WTC11 (cell line): Measurements from ENCODE around the gene CDK4. TPM values are rescaled to one million over a fixed set of nuclear protein-coding genes. Genes with fewer than 3 reads are reported as not detected.

Experiments used
- ATAC-seq: fragments of 200-7000 bp; cut with Tn5 transposase; 2 replicates; pipeline ENCODE4 v1.10.0; 2021; ENCODE audit warnings: mild to moderate bottlenecking, moderate library complexity
- CTCF ChIA-PET: fragments of 300-600 bp; sonication (Branson Sonifier 250); formaldehyde crosslinking; loops from one replicate; lab custom pipeline; 2021; ENCODE audit warnings: antibody characterized with exemption; lab: Charles Lee
- POLR2A ChIA-PET: fragments of 350-600 bp; sonication (Branson Sonifier 250); formaldehyde crosslinking; loops from one replicate; lab custom pipeline; 2021; ENCODE audit warnings: antibody characterized with exemption; lab: Charles Lee
- DNase-seq: peaks from one replicate; pipeline ENCODE4 v3.0.0; 2021; ENCODE audit warnings: low spot score
- H3K27ac Mint-ChIP-seq: 2 replicates; pipeline ENCODE4 v1.8.0; 2021; ENCODE audit warnings: mixed read lengths
- H3K27me3 Mint-ChIP-seq: 2 replicates; pipeline ENCODE4 v1.8.0; 2021; ENCODE audit warnings: low read depth, mild to moderate bottlenecking, moderate library complexity, mixed read lengths
- H3K36me3 Mint-ChIP-seq: 2 replicates; pipeline ENCODE4 v1.8.0; 2021; ENCODE audit warnings: mixed read lengths
- H3K4me1 Mint-ChIP-seq: 2 replicates; pipeline ENCODE4 v1.8.0; 2022; ENCODE audit warnings: mixed read lengths
- H3K4me3 Mint-ChIP-seq: 2 replicates; pipeline ENCODE4 v1.8.0; 2021; ENCODE audit warnings: mild to moderate bottlenecking, moderate library complexity, mixed read lengths
- H3K9me3 Mint-ChIP-seq: 2 replicates; pipeline ENCODE4 v1.8.0; 2021; ENCODE audit warnings: mixed read lengths
- ELF4 ChIP-seq: sonication (generic); formaldehyde crosslinking; IDR thresholded peaks from 2 replicates; pipeline ENCODE4 v1.8.1; 2022; ENCODE audit warnings: low read depth, mild to moderate bottlenecking, moderate library complexity, missing genetic modification reagents
- FOXJ3 ChIP-seq: sonication (generic); formaldehyde crosslinking; IDR thresholded peaks from 2 replicates; pipeline ENCODE4 v1.9.0; 2021; ENCODE audit warnings: missing genetic modification reagents, mild to moderate bottlenecking, borderline replicate concordance
- FOXP1 ChIP-seq: sonication (generic); formaldehyde crosslinking; IDR thresholded peaks from 2 replicates; pipeline ENCODE4 v1.8.0; 2022; ENCODE audit warnings: missing genetic modification reagents, mild to moderate bottlenecking, moderate library complexity, borderline replicate concordance
- KAT7 ChIP-seq: sonication (generic); formaldehyde crosslinking; IDR thresholded peaks from 2 replicates; pipeline ENCODE4 v1.8.1; 2023; ENCODE audit warnings: missing genetic modification reagents, mild to moderate bottlenecking, borderline replicate concordance
- PRRX2 ChIP-seq: fragments of 250-450 bp; sonication (Bioruptor Pico); IDR thresholded peaks from 2 replicates; pipeline ENCODE4 v1.8.0; 2021; ENCODE audit warnings: mild to moderate bottlenecking
- RELA ChIP-seq: sonication (generic); formaldehyde crosslinking; IDR thresholded peaks from 2 replicates; pipeline ENCODE4 v1.8.1; 2022; ENCODE audit warnings: missing genetic modification reagents, mild to moderate bottlenecking, borderline replicate concordance
- SOX15 ChIP-seq: fragments of 250-450 bp; sonication (Bioruptor Pico); IDR thresholded peaks from 2 replicates; pipeline ENCODE4 v1.9.0; 2021; ENCODE audit warnings: mild to moderate bottlenecking
- total RNA-seq: library from RNA; stranded (reverse); gene quantifications from 3 replicates; pipeline ENCODE4 v1.2.3, GENCODE V29; 2021
- TF ChIP-seq, protein P1 (sequence below): sonication (generic); formaldehyde crosslinking; IDR thresholded peaks from 2 replicates; pipeline ENCODE4 v1.8.1; 2023; ENCODE audit warnings: mild to moderate bottlenecking, missing genetic modification reagents, borderline replicate concordance
- TF ChIP-seq, protein P2 (sequence below): sonication (generic); formaldehyde crosslinking; IDR thresholded peaks from 2 replicates; pipeline ENCODE4 v1.8.0; 2023; ENCODE audit warnings: missing genetic modification reagents, mild to moderate bottlenecking, borderline replicate concordance
- TF ChIP-seq, protein P3 (sequence below): sonication (generic); formaldehyde crosslinking; conservative IDR thresholded peaks from 2 replicates; pipeline ENCODE4 v1.8.1; 2023; ENCODE audit warnings: mild to moderate bottlenecking, low read depth, missing genetic modification reagents, moderate library complexity
- TF ChIP-seq, protein P4 (sequence below): fragments of 250-450 bp; sonication (Bioruptor Pico); IDR thresholded peaks from 2 replicates; pipeline ENCODE4 v1.9.0; 2021; ENCODE audit warnings: mild to moderate bottlenecking, borderline replicate concordance

Gene CDK4
- total RNA-seq, 1 experiment from 2014 or later = 152 TPM

DNA sequence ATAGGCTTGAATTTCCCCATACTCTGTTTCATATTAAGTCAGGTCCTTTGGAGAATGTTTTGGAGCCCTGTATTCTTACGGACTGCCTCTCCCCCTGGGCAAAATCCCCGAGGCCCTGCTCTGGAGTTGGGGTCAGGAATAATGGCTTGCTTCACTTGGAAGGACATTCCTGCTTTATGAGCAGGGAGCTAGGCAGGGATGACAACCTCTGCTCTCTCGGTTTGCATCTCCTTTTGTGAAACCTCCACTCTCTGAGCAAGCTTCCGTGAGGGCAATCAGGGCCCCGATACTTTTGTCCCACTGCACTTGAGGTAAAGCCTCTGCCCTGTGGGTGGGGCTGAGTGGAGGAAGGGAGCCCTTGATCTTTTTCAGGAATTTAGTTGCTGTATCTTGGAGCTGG is 38.9 kb downstream of the CDK4 start (continued):
- TF ChIP-seq, protein P1, sequence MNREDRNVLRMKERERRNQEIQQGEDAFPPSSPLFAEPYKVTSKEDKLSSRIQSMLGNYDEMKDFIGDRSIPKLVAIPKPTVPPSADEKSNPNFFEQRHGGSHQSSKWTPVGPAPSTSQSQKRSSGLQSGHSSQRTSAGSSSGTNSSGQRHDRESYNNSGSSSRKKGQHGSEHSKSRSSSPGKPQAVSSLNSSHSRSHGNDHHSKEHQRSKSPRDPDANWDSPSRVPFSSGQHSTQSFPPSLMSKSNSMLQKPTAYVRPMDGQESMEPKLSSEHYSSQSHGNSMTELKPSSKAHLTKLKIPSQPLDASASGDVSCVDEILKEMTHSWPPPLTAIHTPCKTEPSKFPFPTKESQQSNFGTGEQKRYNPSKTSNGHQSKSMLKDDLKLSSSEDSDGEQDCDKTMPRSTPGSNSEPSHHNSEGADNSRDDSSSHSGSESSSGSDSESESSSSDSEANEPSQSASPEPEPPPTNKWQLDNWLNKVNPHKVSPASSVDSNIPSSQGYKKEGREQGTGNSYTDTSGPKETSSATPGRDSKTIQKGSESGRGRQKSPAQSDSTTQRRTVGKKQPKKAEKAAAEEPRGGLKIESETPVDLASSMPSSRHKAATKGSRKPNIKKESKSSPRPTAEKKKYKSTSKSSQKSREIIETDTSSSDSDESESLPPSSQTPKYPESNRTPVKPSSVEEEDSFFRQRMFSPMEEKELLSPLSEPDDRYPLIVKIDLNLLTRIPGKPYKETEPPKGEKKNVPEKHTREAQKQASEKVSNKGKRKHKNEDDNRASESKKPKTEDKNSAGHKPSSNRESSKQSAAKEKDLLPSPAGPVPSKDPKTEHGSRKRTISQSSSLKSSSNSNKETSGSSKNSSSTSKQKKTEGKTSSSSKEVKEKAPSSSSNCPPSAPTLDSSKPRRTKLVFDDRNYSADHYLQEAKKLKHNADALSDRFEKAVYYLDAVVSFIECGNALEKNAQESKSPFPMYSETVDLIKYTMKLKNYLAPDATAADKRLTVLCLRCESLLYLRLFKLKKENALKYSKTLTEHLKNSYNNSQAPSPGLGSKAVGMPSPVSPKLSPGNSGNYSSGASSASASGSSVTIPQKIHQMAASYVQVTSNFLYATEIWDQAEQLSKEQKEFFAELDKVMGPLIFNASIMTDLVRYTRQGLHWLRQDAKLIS = no peak
- no peak for TF ChIP-seq ELF4 (CRISPR knock-in tag)
- TF ChIP-seq RELA (CRISPR knock-in tag) = no peak
- no peak for TF ChIP-seq KAT7
- TF ChIP-seq FOXJ3 (CRISPR knock-in tag) = no peak
- TF ChIP-seq PRRX2 (CRISPR knock-in tag) = no peak
- TF ChIP-seq, protein P2, sequence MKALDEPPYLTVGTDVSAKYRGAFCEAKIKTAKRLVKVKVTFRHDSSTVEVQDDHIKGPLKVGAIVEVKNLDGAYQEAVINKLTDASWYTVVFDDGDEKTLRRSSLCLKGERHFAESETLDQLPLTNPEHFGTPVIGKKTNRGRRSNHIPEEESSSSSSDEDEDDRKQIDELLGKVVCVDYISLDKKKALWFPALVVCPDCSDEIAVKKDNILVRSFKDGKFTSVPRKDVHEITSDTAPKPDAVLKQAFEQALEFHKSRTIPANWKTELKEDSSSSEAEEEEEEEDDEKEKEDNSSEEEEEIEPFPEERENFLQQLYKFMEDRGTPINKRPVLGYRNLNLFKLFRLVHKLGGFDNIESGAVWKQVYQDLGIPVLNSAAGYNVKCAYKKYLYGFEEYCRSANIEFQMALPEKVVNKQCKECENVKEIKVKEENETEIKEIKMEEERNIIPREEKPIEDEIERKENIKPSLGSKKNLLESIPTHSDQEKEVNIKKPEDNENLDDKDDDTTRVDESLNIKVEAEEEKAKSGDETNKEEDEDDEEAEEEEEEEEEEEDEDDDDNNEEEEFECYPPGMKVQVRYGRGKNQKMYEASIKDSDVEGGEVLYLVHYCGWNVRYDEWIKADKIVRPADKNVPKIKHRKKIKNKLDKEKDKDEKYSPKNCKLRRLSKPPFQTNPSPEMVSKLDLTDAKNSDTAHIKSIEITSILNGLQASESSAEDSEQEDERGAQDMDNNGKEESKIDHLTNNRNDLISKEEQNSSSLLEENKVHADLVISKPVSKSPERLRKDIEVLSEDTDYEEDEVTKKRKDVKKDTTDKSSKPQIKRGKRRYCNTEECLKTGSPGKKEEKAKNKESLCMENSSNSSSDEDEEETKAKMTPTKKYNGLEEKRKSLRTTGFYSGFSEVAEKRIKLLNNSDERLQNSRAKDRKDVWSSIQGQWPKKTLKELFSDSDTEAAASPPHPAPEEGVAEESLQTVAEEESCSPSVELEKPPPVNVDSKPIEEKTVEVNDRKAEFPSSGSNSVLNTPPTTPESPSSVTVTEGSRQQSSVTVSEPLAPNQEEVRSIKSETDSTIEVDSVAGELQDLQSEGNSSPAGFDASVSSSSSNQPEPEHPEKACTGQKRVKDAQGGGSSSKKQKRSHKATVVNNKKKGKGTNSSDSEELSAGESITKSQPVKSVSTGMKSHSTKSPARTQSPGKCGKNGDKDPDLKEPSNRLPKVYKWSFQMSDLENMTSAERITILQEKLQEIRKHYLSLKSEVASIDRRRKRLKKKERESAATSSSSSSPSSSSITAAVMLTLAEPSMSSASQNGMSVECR (CRISPR knock-in tag) = no peak
- TF ChIP-seq, protein P3, sequence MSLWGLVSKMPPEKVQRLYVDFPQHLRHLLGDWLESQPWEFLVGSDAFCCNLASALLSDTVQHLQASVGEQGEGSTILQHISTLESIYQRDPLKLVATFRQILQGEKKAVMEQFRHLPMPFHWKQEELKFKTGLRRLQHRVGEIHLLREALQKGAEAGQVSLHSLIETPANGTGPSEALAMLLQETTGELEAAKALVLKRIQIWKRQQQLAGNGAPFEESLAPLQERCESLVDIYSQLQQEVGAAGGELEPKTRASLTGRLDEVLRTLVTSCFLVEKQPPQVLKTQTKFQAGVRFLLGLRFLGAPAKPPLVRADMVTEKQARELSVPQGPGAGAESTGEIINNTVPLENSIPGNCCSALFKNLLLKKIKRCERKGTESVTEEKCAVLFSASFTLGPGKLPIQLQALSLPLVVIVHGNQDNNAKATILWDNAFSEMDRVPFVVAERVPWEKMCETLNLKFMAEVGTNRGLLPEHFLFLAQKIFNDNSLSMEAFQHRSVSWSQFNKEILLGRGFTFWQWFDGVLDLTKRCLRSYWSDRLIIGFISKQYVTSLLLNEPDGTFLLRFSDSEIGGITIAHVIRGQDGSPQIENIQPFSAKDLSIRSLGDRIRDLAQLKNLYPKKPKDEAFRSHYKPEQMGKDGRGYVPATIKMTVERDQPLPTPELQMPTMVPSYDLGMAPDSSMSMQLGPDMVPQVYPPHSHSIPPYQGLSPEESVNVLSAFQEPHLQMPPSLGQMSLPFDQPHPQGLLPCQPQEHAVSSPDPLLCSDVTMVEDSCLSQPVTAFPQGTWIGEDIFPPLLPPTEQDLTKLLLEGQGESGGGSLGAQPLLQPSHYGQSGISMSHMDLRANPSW = no peak

DNA sequence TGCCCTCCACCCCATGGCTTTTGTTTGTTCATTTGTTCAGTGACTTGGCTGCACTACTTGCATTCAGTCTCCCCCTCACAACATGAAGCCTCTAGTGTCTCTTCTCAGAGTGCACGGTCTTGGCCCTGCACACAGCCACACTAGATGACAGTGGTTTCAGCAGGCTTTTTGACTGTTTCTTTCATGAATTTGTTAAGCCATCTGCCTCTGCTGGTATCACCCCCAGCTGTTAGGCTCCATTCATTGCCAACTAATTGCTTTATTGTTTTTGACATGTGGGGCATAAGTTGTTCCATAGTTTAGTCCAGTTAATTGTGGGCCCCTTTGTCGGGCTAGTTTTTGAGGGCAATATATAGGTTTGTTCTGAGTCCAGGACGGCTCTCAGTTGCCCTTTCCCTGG is 39.4 kb downstream of the CDK4 start:
- H3K36me3 Mint-ChIP-seq = no peaks in the 10 kb centered on the region; the same call in none of the 2 replicates
- TF ChIP-seq, protein P1 = no peak
- TF ChIP-seq FOXJ3 (CRISPR knock-in tag) (no peak), FOXP1 (CRISPR knock-in tag) (no peak), SOX15 (CRISPR knock-in tag) (no peak), KAT7 (no peak)
- TF ChIP-seq, protein P3 = no peak
- TF ChIP-seq, protein P4, sequence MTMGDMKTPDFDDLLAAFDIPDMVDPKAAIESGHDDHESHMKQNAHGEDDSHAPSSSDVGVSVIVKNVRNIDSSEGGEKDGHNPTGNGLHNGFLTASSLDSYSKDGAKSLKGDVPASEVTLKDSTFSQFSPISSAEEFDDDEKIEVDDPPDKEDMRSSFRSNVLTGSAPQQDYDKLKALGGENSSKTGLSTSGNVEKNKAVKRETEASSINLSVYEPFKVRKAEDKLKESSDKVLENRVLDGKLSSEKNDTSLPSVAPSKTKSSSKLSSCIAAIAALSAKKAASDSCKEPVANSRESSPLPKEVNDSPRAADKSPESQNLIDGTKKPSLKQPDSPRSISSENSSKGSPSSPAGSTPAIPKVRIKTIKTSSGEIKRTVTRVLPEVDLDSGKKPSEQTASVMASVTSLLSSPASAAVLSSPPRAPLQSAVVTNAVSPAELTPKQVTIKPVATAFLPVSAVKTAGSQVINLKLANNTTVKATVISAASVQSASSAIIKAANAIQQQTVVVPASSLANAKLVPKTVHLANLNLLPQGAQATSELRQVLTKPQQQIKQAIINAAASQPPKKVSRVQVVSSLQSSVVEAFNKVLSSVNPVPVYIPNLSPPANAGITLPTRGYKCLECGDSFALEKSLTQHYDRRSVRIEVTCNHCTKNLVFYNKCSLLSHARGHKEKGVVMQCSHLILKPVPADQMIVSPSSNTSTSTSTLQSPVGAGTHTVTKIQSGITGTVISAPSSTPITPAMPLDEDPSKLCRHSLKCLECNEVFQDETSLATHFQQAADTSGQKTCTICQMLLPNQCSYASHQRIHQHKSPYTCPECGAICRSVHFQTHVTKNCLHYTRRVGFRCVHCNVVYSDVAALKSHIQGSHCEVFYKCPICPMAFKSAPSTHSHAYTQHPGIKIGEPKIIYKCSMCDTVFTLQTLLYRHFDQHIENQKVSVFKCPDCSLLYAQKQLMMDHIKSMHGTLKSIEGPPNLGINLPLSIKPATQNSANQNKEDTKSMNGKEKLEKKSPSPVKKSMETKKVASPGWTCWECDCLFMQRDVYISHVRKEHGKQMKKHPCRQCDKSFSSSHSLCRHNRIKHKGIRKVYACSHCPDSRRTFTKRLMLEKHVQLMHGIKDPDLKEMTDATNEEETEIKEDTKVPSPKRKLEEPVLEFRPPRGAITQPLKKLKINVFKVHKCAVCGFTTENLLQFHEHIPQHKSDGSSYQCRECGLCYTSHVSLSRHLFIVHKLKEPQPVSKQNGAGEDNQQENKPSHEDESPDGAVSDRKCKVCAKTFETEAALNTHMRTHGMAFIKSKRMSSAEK = no peak

More for the DNA sequence above, 39.4 kb downstream of the CDK4 start:
- no peak overlapping the region for H3K4me3 Mint-ChIP-seq
- ATAC-seq = no peak
- POLR2A ChIA-PET = no interaction called here
- CTCF ChIA-PET = interaction anchor here (1.9 kb wide), 2 partner anchors 13 to 80 kb away, joined by 5 to 13 read pairs; partner anchors contain the start of gene B4GALNT1
- DNase-seq = no peak
- H3K27me3 Mint-ChIP-seq = no peaks in the 10 kb centered on the region
- no peak overlapping the region for H3K27ac Mint-ChIP-seq
- H3K9me3 Mint-ChIP-seq = peaks cover 7% of the 10 kb centered on the region; the same call in 1 of the 2 replicates
- H3K4me1 Mint-ChIP-seq = no peaks in the 10 kb centered on the region
